ENCODE measurements around the gene LTBP3.
A peak's percentile ranks its signal among the peaks of the same experiment; 100 is the strongest.

LTBP3 gene

GRCh38 chr11:65542738-65543390, 15.3 kb downstream of the LTBP3 start:
- H3K4me3 ChIP-seq (ENCODE audit: low read depth, low read length) = no peak overlapping the region
- DNase-seq (ENCODE audit: low read depth) = no peak
- TF ChIP-seq POLR2A (IDR thresholded peaks at IDR 0.05; ENCODE audit: extremely low read depth, insufficient read length) = no peak
- no peak for TF ChIP-seq MYC (IDR thresholded peaks at IDR 0.05; ENCODE audit: low read depth, low read length)
- TF ChIP-seq, protein P1, sequence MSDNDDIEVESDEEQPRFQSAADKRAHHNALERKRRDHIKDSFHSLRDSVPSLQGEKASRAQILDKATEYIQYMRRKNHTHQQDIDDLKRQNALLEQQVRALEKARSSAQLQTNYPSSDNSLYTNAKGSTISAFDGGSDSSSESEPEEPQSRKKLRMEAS (IDR thresholded peaks at IDR 0.05; ENCODE audit: low read depth, low read length) = no peak
- TF ChIP-seq, protein P2, sequence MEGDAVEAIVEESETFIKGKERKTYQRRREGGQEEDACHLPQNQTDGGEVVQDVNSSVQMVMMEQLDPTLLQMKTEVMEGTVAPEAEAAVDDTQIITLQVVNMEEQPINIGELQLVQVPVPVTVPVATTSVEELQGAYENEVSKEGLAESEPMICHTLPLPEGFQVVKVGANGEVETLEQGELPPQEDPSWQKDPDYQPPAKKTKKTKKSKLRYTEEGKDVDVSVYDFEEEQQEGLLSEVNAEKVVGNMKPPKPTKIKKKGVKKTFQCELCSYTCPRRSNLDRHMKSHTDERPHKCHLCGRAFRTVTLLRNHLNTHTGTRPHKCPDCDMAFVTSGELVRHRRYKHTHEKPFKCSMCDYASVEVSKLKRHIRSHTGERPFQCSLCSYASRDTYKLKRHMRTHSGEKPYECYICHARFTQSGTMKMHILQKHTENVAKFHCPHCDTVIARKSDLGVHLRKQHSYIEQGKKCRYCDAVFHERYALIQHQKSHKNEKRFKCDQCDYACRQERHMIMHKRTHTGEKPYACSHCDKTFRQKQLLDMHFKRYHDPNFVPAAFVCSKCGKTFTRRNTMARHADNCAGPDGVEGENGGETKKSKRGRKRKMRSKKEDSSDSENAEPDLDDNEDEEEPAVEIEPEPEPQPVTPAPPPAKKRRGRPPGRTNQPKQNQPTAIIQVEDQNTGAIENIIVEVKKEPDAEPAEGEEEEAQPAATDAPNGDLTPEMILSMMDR (IDR thresholded peaks at IDR 0.05; ENCODE audit: low read depth, low read length) = no peak

DNA sequence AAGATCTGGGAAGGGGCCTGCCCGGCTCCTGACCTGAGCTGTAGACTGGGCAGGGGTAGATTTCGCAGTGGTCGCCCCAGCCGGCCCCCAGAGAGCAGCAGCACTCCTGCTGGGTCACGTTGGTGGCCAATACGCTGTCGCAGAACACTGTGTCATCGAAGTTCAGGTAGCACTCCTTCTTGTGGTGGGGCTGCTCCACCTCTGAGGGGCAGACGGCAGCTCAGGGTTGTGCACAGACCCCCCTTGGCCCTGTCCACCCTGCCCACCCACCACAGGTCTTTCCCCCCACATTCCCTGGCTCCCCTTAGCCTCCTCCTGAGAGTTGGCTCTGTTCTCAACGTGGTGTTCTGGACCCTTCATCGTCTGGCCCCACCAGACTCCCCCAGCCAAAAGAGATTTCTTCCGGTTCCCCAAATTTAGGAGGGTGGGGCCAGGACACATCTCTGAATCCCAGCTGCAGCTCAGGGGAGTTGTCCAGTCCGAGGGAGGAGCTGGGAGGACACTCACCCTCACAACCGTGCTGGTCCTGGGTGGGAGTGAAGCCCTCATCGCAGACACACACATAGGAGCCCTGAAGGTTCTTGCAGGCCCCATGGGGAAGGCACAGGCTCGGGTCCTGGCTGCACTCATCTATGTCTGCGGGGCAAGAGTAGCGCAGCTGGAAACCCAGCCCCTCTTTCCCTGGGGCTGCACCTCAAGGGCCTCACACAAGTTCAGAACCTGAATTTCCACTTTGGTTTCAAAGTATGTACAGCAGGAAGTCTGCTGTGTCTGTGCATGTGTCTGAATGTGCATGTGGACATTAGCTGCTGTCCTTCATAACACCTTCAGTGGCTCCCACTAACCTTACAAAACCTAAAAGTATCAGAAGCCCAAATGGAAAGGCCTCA, 16.8 kb downstream of the LTBP3 start:
- no peak for DNase-seq (ENCODE audit: low read depth)
- peak overlapping the region; percentile 52 for H3K4me3 ChIP-seq (ENCODE audit: low read depth, low read length)
- TF ChIP-seq POLR2A (IDR thresholded peaks at IDR 0.05; ENCODE audit: extremely low read depth, insufficient read length) (no peak), MYC (IDR thresholded peaks at IDR 0.05; ENCODE audit: low read depth, low read length) (no peak)
- TF ChIP-seq, protein P2 (IDR thresholded peaks at IDR 0.05; ENCODE audit: low read depth, low read length) = no peak
- TF ChIP-seq, protein P1 (IDR thresholded peaks at IDR 0.05; ENCODE audit: low read depth, low read length) = no peak

DNA sequence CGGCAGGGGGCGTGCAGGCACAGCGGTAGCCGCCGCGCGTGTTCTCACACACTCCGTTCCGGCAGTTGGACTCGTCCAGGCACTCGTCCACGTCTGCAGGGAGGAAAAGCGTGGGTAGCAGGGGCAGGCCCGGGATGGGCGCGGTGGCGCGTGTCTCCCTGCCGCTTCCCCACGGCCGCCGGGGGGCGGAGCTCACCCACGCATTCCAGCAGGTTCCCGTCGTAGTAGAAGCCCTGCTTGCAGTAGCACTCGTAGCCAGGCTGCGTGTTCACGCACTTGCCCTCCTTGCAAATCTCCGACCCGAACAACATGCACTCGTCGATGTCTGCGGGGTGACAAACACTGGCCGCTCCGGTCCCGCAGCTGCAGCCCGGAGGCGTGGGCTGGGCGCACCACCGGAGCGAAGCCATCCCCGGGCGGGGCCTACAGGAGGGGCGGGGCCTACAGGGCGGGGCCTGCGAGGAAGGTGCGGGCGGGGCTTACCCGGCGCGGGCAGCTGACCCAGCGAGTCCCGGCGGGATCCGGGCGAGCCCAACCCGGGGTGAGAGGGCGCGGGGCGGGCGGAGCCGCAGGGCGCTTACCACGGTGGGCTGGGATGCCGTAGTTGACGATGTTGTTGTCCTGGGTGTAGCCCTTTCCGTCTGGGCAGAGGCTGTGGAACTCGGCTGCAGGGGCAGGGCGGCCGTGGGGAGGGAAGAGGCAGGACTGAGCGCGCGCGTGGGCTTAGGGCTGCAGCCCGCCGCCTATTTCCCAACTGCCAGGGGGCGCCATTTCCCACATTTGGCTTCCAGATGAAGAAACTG, 17.7 kb downstream of the LTBP3 start:
- TF ChIP-seq, protein P1 (IDR thresholded peaks at IDR 0.05; ENCODE audit: low read depth, low read length) = peak; percentile 50; the same call in 1 of the 2 replicates
- TF ChIP-seq POLR2A (IDR thresholded peaks at IDR 0.05; ENCODE audit: extremely low read depth, insufficient read length) (no peak), MYC (IDR thresholded peaks at IDR 0.05; ENCODE audit: low read depth, low read length) (peak; percentile 42; the same call in 1 of the 2 replicates)
- TF ChIP-seq, protein P2 (IDR thresholded peaks at IDR 0.05; ENCODE audit: low read depth, low read length) = peak; percentile 72
- DNase-seq (ENCODE audit: low read depth) = peak; percentile 91

GRCh38 chr11:65539744-65540289, 18.3 kb downstream of the LTBP3 start:
- TF ChIP-seq, protein P1 (IDR thresholded peaks at IDR 0.05; ENCODE audit: low read depth, low read length) = no peak
- peak overlapping the region; percentile 64 for H3K4me3 ChIP-seq (ENCODE audit: low read depth, low read length)
- DNase-seq (ENCODE audit: low read depth) = no peak

More for the DNA sequence above, 17.7 kb downstream of the LTBP3 start:
- peak overlapping the region; percentile 64 for H3K4me3 ChIP-seq (ENCODE audit: low read depth, low read length)

DNA sequence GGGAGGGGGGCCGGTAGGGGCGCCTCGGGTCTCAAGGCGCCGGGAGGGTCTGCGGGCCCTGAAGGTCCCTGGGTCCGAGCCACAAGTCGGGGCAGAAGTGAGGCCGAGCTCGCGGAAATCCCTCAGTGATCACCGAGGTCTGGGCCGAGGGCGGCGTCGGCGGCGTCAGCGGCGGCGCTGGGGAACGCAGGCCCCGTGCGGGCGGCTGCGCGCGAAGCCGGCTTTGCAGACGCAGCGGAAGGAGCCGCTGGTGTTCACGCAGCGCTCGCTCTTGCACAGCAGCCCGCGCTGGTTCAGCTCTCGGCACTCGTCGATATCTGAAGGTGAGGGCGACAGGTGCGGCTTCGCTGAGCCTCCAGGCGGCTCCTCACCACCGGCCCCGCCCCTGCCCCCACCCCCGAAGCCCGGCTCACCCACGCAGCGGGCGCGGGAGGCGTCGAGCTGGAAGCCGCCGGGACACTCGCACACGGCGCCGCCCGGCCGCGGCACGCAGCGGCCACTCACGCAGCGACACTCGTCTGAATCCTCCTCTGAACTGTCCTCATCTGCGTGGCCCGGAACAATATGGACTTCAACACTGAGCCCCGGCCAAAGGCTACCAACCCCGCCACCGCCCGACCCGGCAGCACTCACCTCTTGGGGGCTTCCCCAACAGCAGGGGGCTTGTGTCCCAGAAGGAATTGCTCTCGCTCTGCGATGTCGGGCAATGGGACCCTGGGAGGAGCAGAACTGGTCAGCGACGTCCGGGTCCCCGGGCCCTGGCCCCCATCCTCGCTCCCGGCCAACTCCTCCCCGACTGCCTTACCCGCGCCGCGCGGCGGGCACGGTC, 19.0 kb downstream of the LTBP3 start:
- TF ChIP-seq MYC (IDR thresholded peaks at IDR 0.05; ENCODE audit: low read depth, low read length) = no peak
- TF ChIP-seq POLR2A (IDR thresholded peaks at IDR 0.05; ENCODE audit: extremely low read depth, insufficient read length) = no peak
- TF ChIP-seq, protein P1 (IDR thresholded peaks at IDR 0.05; ENCODE audit: low read depth, low read length) = no peak
- TF ChIP-seq, protein P2 (IDR thresholded peaks at IDR 0.05; ENCODE audit: low read depth, low read length) = no peak
- H3K4me3 ChIP-seq (ENCODE audit: low read depth, low read length) = no peak overlapping the region
- no peak for DNase-seq (ENCODE audit: low read depth)
